ENCODE measurements around the gene SETD3.

The SETD3 gene

DNA sequence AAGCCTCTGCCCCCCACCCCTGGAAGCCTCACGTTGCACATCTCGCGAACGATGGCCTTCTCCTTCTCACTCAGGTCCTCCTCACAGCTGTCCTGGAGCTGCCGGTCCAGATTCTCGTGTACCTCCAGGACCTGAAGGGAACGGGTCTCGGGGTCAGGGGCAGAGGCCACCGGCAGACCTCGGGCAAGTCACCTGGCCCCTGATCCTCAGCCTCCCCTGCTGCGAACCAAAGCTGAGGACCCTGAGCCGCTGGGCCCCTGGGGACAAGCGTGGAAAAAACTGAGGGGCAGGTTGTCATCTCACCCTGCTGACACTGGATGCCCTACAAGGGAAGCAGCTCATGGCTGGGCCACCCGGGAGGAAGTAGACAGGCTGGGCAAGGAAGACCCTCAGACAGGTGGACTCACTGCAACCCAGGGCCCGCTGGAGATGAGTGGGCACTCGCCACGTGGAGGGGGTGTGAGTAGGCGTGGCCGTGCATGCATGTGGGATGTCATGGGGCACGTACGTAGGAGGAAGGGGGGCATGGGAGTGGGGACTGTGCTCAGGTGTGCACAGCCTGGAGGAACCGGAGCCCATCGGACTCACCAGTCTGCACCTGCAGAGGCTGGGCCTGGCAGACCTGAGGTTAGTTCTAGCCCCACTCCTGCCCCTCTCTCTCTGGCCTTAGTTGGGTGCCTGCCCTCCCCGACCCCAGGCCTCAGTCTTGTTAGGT, 35.7 kb upstream of the SETD3 start:
- TF ChIP-seq SIN3A (IDR thresholded peaks at IDR 0.05; ENCODE audit: borderline replicate concordance, insufficient read depth, low read length) (no peak), TAF1 (IDR thresholded peaks at IDR 0.05; ENCODE audit: borderline replicate concordance, insufficient read depth, low read length) (no peak), POLR2AphosphoS5 (IDR thresholded peaks at IDR 0.05; ENCODE audit: low read depth, low read length) (no peak), FOXP2 (optimal IDR thresholded peaks at IDR 0.05; ENCODE audit: borderline replicate concordance, extremely low read depth, extremely low read length, insufficient read depth) (no peak)
- TF ChIP-seq, protein P1, sequence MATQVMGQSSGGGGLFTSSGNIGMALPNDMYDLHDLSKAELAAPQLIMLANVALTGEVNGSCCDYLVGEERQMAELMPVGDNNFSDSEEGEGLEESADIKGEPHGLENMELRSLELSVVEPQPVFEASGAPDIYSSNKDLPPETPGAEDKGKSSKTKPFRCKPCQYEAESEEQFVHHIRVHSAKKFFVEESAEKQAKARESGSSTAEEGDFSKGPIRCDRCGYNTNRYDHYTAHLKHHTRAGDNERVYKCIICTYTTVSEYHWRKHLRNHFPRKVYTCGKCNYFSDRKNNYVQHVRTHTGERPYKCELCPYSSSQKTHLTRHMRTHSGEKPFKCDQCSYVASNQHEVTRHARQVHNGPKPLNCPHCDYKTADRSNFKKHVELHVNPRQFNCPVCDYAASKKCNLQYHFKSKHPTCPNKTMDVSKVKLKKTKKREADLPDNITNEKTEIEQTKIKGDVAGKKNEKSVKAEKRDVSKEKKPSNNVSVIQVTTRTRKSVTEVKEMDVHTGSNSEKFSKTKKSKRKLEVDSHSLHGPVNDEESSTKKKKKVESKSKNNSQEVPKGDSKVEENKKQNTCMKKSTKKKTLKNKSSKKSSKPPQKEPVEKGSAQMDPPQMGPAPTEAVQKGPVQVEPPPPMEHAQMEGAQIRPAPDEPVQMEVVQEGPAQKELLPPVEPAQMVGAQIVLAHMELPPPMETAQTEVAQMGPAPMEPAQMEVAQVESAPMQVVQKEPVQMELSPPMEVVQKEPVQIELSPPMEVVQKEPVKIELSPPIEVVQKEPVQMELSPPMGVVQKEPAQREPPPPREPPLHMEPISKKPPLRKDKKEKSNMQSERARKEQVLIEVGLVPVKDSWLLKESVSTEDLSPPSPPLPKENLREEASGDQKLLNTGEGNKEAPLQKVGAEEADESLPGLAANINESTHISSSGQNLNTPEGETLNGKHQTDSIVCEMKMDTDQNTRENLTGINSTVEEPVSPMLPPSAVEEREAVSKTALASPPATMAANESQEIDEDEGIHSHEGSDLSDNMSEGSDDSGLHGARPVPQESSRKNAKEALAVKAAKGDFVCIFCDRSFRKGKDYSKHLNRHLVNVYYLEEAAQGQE (IDR thresholded peaks at IDR 0.05; ENCODE audit: insufficient read depth in 1 of 2, low read depth in 2 of 2, low read length in 2 of 2): no peak

DNA sequence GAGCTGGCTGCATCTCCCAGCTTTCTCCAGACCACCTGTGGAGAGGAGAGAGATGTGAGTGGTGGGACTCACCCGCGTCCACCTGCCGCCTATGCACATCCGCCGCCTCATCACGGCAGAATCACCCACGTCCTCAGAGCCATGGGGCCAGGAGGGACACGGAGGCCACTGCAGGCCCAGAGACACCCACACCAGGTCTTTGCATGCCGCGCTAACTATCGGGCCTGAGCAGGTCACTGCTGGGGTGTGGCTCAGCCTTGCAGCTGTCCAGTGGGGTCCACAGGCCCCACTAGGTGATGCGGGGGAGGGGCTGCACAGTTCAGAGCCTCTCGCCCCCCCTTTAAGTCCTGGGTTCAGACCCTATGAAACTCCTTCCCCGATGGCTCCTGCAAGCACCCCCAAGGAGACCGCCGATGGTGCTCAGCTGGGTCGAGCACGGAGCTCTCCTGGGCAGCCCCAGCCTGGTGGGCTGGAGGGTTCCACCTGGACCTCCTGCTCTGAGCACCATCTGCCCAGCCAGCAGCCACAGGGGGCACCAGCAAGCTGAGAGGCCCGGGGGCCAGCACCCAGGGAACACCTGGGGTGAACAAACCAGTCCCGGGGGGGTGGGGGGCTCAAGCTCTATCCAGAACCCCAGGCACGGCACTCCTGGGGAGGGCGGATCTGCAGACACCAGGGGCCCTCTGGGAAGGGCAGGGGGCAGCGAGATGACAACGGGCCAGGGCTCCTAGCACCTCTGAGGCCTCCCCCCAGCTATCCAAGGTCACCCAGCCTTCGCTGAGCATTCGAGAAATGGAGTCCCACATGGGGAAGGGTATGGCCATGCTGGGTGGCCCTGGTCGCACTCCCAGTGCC, 34.9 kb upstream of the SETD3 start:
- no peak for TF ChIP-seq SIN3A (IDR thresholded peaks at IDR 0.05; ENCODE audit: borderline replicate concordance, insufficient read depth, low read length)
- no peak for TF ChIP-seq FOXP2 (optimal IDR thresholded peaks at IDR 0.05; ENCODE audit: borderline replicate concordance, extremely low read depth, extremely low read length, insufficient read depth)
- no peak for TF ChIP-seq POLR2AphosphoS5 (IDR thresholded peaks at IDR 0.05; ENCODE audit: low read depth, low read length)
- TF ChIP-seq, protein P1 (IDR thresholded peaks at IDR 0.05; ENCODE audit: insufficient read depth in 1 of 2, low read depth in 2 of 2, low read length in 2 of 2): no peak
- TF ChIP-seq TAF1 (IDR thresholded peaks at IDR 0.05; ENCODE audit: borderline replicate concordance, insufficient read depth, low read length): no peak

DNA sequence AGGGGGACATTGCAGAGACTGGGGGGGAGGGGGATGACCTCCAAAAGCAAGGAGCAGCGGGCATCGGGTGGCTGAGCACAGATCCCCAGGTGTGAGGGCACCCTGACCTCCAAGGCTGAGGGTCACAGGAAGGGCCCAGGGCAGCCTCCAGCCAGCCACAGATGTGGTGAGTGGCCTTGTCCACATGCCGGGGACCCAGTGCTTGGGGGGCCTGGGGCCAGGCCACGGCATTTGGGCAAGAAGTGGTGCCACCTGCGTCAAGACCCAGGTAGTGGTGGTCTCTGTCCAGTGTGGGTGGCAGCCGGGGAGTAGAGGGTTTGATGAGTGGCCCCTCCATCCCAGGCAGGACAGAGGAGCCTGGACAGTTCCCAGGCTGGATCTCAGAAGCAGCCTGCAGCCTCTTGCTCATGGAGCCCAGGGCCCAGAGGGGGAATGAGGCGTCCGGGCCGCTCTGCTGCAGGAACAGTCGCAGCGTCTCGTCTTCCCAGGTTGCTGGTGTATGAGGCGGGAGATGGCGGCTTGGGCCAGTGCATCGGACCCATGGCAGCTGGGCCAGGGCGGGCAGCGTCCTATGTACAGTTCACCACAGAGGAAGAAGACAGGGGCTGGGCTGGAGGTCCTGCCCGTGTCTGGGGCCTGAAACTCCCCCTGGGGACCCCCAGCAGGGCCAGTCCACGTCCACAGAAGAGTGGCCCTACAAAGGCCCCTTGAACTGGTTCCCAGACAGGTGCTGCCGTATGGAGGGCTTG, 34.1 kb upstream of the SETD3 start:
- TF ChIP-seq TAF1 (IDR thresholded peaks at IDR 0.05; ENCODE audit: borderline replicate concordance, insufficient read depth, low read length) (no peak), FOXP2 (optimal IDR thresholded peaks at IDR 0.05; ENCODE audit: borderline replicate concordance, extremely low read depth, extremely low read length, insufficient read depth) (no peak), POLR2AphosphoS5 (IDR thresholded peaks at IDR 0.05; ENCODE audit: low read depth, low read length) (no peak), SIN3A (IDR thresholded peaks at IDR 0.05; ENCODE audit: borderline replicate concordance, insufficient read depth, low read length) (no peak)
- TF ChIP-seq, protein P1 (IDR thresholded peaks at IDR 0.05; ENCODE audit: insufficient read depth in 1 of 2, low read depth in 2 of 2, low read length in 2 of 2): no peak

DNA sequence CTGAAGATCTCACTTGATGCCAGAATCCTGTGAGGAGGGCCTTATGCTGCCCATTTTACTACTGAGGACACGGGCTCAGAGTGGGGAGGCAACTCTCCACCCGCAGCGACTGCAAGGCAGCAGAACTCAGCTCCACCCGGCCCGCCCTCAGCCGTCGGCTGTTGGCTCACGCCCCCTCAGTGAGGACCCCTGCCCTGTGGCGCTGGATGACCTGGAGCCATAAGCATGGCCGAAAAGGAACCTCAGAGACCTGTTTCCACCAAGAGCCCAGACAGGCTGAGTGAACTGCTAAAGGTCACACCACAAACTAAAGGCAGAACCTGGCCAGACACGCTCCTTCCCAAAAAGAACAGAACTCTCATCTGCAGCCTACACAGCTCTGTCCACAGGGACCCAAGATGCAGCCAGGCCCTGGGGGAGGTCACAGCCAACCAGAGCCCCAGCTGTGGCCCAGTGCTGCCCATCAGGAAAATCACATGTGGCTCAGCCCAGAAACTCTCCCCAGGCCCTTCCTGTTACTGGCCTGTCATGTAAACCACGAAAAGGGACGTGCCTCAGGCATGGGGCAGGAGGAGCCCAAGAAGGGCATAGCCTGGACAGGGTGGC, 33.4 kb upstream of the SETD3 start:
- TF ChIP-seq TAF1 (IDR thresholded peaks at IDR 0.05; ENCODE audit: borderline replicate concordance, insufficient read depth, low read length): no peak
- TF ChIP-seq POLR2AphosphoS5 (IDR thresholded peaks at IDR 0.05; ENCODE audit: low read depth, low read length): no peak
- TF ChIP-seq, protein P1 (IDR thresholded peaks at IDR 0.05; ENCODE audit: insufficient read depth in 1 of 2, low read depth in 2 of 2, low read length in 2 of 2): no peak
- no peak for TF ChIP-seq SIN3A (IDR thresholded peaks at IDR 0.05; ENCODE audit: borderline replicate concordance, insufficient read depth, low read length)
- no peak for TF ChIP-seq FOXP2 (optimal IDR thresholded peaks at IDR 0.05; ENCODE audit: borderline replicate concordance, extremely low read depth, extremely low read length, insufficient read depth)

All from PFSK-1 (cell line).